LHCN-M2 (cell line): ENCODE data around the gene POC1A. TPM values are rescaled to one million over a fixed set of nuclear protein-coding genes. Genes with fewer than 3 reads are reported as not detected.

Experiments
- DNase-seq: peaks from one replicate; pipeline ENCODE4 v3.0.0-alpha.2; 2012; ENCODE audit warnings: low read depth
- total RNA-seq: library from RNA; depleted of rRNA; stranded (reverse); fragments of >200 nt; gene quantifications from 2 replicates; pipeline ENCODE4 v1.2.3, GENCODE V29; 2014

Gene POC1A
- total RNA-seq, 1 experiment from 2014 or later = 18.9 TPM

DNA sequence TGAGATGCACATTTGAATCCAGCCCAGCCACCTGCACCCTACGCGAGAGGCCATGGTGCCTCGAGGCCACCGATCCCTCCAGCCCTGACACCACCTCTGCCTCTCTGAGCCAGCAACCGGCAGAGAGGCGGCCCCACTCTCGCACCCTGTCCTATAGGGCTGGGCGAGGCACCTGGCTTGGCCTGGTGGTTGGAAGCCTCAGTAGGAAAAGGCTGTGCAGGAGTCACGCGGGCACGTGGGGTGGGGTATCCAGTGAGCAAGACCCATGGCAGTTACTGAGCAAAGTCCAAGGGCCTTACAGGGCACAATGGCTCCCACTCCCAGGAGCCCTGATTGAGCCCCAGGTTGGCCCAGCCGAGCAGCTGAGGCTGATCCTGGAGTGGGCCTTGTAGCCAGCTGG, 85.5 kb downstream of the POC1A start:
- DNase-seq = no peak

DNA sequence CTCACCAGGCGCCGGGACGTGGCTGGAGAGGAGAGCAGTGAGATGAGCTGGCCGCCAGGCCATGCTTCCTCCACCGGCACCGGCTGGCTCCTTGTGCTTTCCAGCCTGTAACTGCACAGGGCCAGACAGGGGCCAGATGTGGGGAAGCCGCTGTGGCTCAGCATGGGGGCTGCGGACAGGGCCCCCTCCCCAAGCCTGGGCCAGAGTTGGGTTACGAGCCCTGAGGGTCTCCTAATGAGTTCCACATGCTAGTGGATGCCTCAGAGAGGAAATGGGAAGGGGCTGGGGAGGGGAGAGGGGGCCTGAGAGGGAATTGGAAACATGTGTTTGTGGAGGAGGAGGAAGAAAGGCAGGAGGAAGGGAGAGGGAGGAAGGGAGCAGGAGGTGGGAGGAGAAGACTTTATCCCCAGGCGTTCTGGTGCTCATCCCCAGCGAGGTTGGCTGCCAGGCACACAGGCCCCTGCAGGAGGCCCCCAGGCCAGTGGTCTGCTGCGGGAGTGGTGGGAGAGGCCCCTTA, 86.1 kb downstream of the POC1A start:
- DNase-seq = no peak

DNA sequence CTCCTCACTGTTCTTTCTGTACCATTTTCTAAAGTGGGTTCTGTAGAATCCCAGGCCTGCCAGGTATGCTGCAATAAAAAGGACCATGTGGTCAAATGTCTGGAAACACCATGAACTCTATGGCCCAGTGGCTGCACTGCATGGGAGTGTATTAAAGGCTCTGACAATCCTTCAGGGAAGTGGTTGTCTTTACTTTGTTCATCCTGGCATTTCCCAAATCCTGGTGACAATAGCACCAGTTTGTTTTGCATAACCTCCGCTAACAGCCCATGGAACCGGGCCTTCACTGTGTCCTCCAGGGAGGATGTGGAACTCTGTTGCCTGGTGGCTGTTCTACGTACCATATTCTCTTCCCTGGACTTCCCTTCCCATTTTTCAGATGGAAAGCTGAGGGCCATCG, 86.7 kb downstream of the POC1A start:
- no peak for DNase-seq

DNA sequence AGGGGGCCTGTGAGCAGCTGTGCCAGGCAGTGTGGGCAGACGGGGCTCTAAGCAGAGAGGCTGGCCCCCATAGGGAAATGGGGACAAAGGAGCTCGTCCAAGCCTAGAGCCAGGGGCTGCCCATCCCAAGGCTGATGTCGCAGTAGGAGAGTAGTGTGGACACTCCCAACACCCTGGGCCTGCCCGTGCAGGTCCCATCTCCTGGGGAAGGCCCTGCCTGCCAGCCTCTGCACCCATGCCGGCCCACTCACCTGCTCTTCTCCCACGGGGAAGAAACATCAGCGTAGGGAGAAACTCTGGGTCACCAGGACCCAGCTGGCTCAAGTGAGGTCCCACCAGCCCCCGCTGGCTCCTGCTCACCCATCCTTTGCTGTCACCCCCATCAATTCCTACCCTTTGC, 87.2 kb downstream of the POC1A start:
- DNase-seq = no peak

DNA sequence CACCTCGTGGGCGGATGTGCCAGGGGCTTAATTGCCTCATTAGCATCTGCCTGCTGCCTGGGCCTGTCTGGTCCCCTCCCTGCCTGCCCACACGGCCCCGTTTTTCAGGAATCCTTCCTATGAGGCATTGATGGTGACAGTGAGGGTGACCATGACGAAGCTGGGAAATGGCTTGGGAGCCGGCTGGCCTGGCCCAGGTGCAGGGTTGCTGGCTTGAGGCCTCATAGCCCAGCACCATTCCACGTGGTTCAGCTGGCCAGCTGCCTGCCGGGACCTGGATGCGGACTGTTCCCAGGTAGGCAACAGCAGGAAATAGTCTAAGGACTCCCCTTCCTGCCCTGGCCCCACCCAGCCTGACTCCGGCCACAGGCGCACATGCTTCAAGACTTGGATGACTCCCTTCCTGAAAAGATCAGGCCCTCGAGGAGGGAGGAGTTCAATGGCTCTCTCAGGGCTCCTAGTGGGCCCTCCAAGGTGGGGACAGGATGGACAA, 88.9 kb downstream of the POC1A start:
- no peak for DNase-seq

DNA sequence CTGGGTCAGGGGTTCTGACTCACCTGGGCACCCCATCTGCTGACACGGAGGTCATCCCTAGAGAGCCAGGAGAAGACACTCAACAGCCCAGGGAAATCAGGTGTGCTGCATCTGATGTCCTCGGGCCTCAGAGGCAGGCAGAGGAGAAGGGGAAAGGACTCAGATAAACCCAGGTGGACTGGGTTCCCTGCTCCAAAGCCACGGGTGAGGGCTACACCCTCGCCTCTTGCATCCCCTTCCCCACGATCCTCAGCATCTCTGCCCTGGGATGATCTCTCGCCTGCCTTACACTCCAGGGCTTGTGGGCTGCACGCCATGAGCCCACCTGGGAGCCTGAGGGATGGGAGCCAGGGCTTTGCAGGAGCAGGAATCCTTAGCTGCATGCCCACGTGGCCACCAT, 89.7 kb downstream of the POC1A start:
- DNase-seq = no peak

DNA sequence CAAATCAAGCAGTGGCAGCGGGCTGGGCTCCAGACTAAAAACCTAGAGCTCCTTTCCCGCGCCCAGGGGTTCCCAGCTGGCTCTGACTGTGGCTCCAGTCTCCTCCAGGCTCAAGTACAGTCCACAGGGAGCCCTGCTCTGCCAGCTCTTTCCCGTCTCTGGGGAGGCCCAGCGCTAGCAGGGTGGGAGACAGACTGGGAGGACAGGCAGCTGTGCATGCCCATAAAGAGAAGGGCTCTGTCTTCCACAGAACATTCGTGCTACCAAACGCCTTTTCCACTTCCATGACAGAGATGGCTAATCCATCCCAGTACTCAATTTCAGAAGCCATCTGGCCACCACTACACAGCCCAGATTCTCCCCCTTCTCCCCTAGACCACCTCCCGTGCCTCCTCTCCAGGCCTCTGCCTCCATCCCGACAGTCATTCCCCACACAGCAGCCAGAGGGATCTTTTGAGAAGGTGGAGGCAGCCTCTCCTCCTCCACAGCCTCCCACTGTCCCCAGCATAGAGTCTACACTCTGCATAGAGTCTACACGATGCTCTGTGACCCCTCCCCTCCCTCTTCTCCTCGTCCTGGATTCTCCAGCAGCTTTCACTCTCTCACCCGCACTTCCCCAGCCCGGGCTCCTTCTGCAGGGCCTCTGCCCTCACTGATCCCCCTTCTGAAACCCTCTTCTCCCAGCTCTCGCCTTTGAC, 91.0 kb downstream of the POC1A start:
- peak; percentile 47 for DNase-seq

DNA sequence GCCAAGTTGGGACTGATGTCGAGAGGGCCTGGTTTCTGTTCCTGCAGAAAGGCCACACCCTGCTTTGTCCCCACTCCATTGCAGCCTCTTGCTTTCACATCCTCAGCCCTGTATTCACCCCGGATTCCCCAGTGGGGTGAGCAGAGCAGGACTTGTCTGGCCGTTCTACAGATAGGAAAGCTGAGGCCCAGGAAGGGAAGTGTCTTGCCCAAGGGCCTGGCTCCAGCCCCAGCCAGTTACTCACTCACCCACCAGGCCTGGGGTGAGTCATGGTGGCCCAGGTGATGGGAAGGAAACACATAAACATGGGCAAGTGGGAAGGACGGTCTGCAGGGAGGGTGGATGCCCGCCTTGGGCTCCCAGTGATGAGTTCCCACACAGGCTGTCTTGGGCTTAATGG, 91.7 kb downstream of the POC1A start:
- peak; percentile 90 for DNase-seq

DNA sequence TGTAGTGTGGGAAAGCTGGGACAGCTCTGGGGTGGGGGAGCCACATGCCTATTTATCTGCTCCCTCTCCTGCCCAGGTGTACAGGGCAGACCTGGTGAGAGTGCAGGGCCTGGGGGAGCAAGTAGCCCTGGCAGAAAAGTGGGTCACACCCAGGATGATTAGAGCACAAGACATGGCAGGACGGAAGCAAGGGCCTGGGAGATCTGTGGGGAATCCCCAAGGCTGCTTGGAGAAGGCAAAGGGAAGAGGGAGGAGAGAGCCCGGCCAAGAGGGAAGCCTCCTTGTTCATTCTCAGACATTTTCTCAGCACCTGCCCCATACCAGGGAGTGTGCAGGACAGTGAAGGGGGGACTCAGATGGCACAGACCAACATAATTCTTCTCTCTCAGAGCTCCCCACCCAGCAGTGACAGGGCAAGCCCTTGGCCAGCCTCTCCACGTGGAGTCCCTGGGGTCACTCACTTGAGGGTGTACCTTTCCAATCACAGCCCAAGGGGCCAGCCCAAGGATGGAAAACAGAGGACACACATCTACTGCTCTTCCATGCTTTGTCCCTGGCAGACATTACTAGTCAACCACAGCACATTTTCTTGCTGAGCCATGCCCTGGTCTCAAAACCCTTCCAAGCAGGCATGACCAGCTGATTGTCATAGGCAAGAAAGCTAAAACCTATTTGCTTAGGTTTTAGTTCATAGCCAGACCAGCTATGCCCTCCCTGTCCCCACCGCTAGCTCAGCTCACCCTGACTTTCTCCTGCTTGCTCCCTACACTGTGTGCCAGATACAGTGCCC, 92.9 kb downstream of the POC1A start:
- DNase-seq = peak; percentile 34

DNA sequence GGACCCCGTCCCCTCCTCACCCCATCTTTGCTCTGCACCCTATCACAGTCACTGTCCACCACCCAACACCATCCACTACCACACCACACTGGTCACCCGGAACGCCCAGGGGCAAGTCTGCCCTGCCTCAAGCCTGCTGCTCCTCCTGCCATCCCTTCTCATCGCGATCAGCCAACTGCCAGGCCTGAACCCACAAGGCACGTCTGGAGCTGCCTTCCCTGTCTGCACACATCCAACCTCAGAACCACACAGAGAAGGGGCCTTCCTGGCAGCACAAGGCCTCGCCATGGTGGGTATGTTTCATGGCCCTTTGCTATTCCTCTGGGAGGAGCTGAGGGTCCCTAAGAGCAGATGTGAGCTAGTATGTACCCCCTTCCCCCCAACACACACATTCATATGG, 94.4 kb downstream of the POC1A start:
- no peak for DNase-seq

DNA sequence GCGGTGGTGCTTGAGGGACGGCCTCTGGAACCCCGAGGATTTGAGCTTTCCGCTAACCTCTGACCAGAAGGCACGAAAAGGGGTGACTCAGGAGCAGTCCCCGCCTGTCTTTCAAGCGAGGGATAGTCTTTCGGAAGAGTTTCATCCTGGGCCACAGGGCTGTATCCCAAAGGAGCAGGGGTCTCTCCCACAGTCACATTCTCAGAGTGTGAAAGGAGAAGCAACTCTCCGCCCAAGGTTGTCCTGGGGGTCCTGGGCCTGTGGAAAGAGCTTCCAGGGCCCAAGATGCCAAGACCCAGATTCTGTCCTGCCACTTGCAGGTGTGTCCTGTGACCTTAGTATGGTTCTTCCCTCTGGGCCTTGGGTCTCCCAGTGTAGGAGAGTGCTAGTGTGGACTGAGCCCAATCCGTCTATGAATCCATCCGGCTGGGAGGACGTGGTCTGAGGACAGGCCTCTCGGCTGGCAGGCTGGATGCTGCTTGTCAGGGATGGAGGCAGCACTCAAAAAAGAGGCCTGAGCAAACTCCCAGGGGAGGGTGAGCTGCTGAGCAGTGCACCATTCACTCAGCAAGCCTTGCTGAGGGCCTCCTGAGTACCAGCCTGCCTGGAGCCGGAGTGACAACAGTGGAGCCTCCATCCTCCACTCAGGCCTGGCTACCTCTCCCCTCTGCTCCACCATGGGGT, 96.3 kb downstream of the POC1A start:
- no peak for DNase-seq

DNA sequence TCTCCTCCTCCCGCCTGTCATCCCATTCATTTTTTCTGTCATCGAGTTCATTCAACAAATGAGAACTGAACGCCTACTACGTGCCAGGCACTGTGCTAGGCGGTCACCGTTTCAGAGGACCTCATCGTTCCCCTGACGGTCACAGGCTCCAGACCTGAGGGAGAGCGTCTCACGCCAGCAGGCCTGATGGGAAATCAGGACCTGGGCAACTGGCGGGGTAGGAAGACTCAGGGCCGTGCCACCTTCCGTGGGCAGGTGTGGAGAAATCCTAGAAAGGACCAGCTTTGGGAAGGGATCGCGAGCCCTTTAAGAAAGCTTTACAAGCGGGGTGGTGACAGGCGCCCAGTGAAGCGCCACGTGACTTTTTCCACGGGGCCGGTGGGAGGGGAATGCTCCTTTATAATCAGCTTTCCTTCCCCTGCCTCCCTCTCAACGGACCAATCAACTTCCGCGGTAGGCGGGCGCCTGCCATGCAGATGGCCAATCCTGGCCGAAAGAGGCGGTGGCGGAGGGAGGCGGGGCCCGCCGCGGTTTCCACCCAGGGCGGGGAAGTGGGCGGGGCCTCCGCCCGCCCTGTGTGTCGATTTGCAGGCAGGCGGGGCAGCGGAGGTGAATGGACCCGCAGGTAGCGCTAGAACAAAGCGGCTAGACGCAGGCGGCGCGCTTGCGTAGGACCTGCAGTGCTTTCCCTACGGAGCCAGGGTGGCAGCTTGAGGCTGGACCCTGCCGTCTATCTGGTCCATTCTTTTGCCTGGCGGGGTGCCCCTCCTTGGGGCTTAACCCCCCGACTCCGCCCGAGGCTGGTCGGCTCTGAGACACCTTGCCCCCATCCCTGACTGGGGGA, 97.0 kb downstream of the POC1A start:
- peak; percentile 98 for DNase-seq

DNA sequence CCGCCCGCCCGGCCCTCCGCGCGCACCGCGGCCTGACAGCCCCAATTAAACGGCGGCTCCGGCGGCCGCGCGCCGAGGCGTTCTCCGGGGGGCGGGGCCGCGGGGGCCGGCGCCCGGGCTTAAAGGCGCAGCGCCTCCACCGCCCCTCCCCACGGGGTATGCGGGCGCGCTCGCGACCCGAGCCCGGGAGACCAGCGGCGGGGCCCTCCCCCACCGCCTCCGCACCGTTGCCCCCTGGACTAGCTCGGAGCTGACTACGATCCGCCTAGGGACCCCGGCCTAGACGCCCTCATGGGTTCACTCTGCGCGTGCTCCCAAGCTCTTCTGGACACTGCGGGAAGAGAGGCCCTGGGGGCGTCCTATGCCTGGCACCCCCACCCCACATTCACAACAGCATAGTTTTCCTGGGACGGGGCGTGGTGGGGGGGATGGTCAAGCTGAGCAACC, 97.7 kb downstream of the POC1A start, which contains the start of gene DUSP7:
TSS of gene DUSP7 (minus strand) at position 51 of the 447 bp plus-strand sequence. CDS start 205 bp downstream, outside the sequence.
- peak; percentile 55 for DNase-seq

DNA sequence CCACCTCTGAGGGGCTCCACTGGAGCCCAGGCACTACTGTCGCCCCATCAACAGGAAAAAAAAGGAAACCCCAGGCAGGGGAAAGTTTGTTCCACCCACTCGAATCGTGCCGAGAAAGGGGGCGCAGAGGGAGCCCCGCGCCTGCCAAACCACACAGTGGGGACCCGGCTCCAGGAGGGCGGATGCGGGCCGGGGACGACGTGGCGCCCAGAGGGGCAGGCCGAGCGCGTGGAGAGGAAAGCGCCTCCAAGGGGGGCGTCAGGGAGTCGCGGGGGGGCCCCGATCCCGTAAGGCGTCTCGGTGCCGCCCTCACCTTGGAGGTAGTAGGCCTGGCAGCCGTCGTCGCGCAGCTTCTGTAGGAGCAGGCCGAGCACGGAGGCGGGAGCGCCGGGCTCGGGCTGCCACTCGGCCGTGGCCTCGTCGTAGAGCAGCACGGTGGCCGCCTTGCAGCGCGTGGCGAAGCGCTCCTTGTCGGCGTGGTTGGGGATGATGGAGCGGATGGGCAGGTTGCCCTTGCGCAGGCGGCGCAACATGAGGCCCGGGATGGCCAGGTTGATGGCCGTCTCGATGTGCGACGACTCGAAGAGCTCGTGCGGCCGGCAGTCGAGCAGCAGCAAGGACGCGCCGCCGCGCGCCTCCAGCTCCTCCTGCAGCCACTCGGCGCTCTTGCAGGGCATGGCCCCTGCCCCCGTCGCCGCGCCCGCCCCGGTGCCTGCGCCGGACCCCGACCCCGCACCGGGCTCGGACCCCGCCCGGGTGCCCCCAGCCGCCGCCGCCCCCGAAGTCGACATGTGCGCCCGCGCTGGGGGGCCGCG, 98.5 kb downstream of the POC1A start:
- peak; percentile 53 for DNase-seq

DNA sequence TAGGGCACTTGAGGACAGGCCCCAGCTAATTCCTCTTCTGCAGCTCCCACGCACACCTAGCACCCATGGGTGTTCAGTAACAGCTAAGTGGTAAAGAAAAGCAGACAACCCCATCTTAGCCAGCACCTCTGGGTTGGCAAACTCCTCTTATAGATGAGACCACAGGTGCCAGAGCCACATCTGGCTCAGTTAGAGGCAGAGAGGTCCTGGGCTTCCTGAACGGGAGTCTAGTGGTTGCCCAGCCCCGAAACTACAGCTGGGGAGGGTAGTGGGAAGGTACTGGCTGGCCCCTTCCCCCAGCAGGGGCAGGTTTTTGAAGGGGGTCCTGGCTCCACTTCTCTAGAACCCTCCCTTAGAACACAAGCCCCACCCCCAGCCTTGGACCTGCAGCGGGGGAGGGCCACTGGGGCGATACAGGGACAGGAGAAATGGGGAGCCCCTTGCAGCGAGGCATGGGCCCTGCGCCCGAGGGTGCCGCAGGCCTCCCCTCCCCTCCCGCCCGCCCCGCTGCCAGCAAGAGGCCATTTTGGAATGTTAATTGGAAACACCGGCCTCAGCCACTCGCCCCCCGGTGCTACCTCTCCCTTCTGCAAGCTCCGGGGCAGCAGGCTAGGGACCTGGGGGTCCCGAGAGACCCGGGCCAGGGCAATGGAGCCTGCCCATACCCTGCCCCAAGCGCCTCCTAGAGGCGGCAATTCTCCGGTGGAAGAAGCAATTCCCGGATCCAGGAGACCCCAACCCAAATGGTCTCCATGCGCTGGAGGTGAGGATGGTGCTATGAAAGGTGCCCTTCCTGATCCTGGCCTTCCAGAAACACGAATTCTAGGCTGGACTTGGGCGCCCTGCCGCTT, 99.3 kb downstream of the POC1A start:
- no peak for DNase-seq

DNA sequence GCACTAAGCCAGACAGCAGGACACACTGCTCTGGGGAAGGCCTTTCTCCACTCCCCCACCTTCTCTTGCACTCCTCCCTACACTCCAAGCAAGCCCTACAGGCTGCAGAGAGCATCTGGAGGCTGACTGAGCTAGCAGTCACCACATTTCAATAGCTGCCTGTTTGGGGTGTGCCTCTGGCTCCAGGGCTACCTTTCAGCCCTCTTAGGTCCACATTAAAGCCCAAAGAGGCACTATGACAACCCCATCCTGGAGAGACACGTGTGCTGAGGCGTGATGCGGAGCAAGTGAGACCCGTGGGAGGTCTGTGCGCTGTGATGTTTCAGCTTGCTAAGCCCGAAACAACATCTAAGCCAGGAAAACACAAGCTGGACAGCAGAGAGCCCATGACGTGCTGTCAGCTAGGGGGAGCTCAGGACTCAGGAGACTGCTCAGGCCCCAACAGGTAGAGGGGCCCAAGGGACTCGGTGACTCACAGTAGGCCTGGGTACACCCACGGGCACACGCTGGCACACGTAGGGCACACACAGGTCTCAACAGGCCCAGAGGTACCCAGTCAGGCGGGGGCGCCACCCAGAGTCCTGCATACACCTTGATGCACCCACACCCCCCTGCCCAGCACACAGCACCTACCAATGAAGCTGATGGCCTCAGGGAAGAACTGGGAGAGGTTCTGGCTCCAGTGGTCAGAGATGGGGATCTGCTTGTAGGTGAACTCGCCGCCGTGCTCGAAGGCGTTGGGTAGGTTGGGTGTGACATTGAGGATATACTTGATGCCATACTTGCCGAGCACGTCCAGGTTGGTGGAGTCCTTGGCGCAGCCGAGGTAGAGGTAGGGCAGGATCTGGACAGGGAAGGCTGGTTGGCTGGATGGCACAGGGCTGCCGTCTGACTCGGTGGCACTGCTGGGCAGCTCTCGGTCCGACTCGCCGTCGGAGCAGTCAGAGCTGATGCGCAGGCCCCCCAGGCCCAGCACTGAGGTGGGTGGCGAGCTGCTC, 100.6 kb downstream of the POC1A start:
- no peak for DNase-seq

DNA sequence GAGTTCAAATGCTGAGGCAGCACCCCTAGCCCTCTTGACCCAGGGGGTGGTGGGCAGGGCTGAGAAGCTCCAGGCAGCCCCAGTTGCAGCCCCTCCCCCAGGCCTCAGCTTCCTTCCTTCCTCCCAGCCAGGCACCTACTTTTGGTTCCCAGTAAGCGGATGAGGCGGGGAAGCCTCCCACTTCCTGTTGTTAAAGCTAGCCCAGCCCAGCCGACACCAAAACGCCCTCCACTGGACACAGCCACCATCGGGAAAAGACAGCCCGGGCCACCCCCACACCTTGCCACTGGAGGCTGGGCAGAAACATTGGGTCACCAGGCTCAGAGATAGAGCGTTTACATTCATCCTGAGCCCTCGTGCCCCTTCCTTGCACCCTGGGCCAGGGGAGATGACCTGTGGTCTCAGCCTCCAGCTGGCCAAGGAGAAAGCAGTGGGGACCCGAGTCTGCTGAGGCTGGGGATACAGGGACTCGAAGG, 101.4 kb downstream of the POC1A start:
- peak; percentile 75 for DNase-seq

DNA sequence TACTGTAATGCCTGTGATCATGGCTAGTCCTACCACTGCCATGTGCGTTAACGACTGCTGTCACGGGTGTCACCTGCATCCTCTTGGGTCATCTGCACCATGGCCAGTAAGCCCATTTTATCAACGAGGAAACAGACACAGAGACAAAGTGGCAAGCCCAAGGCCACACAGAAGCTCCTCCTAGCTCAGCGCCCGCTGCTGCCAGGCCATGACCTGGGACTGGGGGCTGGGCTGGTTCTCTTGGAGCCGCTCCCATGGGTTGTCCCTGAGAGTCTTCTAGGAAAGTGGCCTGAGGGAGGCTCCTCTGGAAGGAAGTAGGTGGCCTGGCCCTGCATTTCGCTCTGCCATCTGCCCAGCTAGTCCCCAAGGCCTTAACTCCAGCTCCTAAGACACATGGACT, 102.8 kb downstream of the POC1A start:
- DNase-seq = no peak
